Embryonic facial prominence (tissue), 1 donor: ENCODE results near the gene WRNIP1.
A peak's percentile ranks its signal among the peaks of the same experiment; 100 is the strongest.

ENCODE experiments used
- DNase-seq: peaks from one replicate; pipeline ENCODE4 v3.0.0-alpha.2; 2016; ENCODE audit errors: extremely low spot score

The WRNIP1 gene

GRCh38 chr6:2763345-2763841 lies 1.8 kb upstream of the WRNIP1 start:
- DNase-seq: no peak

- no peak for DNase-seq
These were observed 1.2 kb upstream of the WRNIP1 start for GRCh38 chr6:2763876-2764540.

GRCh38 chr6:2764610-2765165 lies 505 bp upstream of the WRNIP1 start:
- DNase-seq: peak; percentile 84

GRCh38 chr6:2765896-2766766 lies 938 bp downstream of the WRNIP1 start:
- no peak for DNase-seq

- DNase-seq: no peak
These were observed 1.8 kb downstream of the WRNIP1 start for GRCh38 chr6:2766767-2767656.

- DNase-seq: no peak
These were observed 2.7 kb downstream of the WRNIP1 start for GRCh38 chr6:2767657-2768524.

GRCh38 chr6:2768696-2769095 lies 3.5 kb downstream of the WRNIP1 start:
- no peak for DNase-seq

GRCh38 chr6:2770171-2770570 lies 5.0 kb downstream of the WRNIP1 start:
- DNase-seq: no peak

GRCh38 chr6:2771079-2771478 lies 5.9 kb downstream of the WRNIP1 start:
- DNase-seq: no peak

- no peak for DNase-seq
These were observed 7.6 kb downstream of the WRNIP1 start for GRCh38 chr6:2772840-2773239.

- DNase-seq: no peak
These were observed 8.3 kb downstream of the WRNIP1 start for GRCh38 chr6:2773449-2773848.

GRCh38 chr6:2775003-2775402 lies 9.8 kb downstream of the WRNIP1 start:
- DNase-seq: no peak

- DNase-seq: no peak
These were observed 12.1 kb downstream of the WRNIP1 start for GRCh38 chr6:2777249-2777648.

- DNase-seq: no peak
These were observed 15.0 kb downstream of the WRNIP1 start for GRCh38 chr6:2780102-2780737.

- no peak for DNase-seq
These were observed 16.6 kb downstream of the WRNIP1 start for GRCh38 chr6:2781685-2782355.

- no peak for DNase-seq
These were observed 17.1 kb downstream of the WRNIP1 start for GRCh38 chr6:2782356-2782708.

- no peak for DNase-seq
These were observed 17.6 kb downstream of the WRNIP1 start for GRCh38 chr6:2782825-2783187.

GRCh38 chr6:2783188-2783963 lies 18.2 kb downstream of the WRNIP1 start:
- DNase-seq: no peak

GRCh38 chr6:2784061-2784460 lies 18.9 kb downstream of the WRNIP1 start:
- no peak for DNase-seq
